Kidney tubule cell (primary cell): ENCODE measurements around the gene HSD3B2.

Experiments used
- DNase-seq: peaks from one replicate; pipeline ENCODE4 v3.0.0-alpha.2; 2018; ENCODE audit warnings: low spot score

Gene HSD3B2

GRCh38 chr1:119462964-119463363 is 48.0 kb downstream of the HSD3B2 start:
- peak; percentile 6 for DNase-seq

GRCh38 chr1:119463569-119463968 is 48.6 kb downstream of the HSD3B2 start:
- no peak for DNase-seq

- no peak for DNase-seq
Measured at GRCh38 chr1:119466445-119466844, 51.5 kb downstream of the HSD3B2 start.

- DNase-seq = no peak
Measured at GRCh38 chr1:119467219-119467618, 52.3 kb downstream of the HSD3B2 start.

GRCh38 chr1:119467857-119468668 is 53.1 kb downstream of the HSD3B2 start:
- no peak for DNase-seq

GRCh38 chr1:119469741-119470140 is 54.8 kb downstream of the HSD3B2 start:
- DNase-seq = no peak

- DNase-seq = no peak
Measured at GRCh38 chr1:119470377-119470776, 55.4 kb downstream of the HSD3B2 start.

- DNase-seq = no peak
Measured at GRCh38 chr1:119470958-119471357, 56.0 kb downstream of the HSD3B2 start.

- no peak for DNase-seq
Measured at GRCh38 chr1:119471566-119471965, 56.6 kb downstream of the HSD3B2 start.

- no peak for DNase-seq
Measured at GRCh38 chr1:119472080-119472818, 57.3 kb downstream of the HSD3B2 start.
